ENCODE measurements around the gene CLSTN1.

Gene CLSTN1

GRCh38 chr1:9825093-9826074 lies 1.6 kb upstream of the CLSTN1 start:
- Histone ChIP-seq H3K27me3 (ENCODE audit: control insufficient read depth, insufficient read depth, low read length) (no peaks in the 10 kb centered on the region), H3K27ac (peak overlapping the region; percentile 75), H3K36me3 (ENCODE audit: control insufficient read depth, insufficient read depth, low read length) (no peaks in the 10 kb centered on the region), H3K4me2 (ENCODE audit: low read length) (no peak overlapping the region), H3K9me3 (ENCODE audit: control insufficient read depth, low read length) (no peaks in the 10 kb centered on the region), H3K9ac (no peak overlapping the region), H3K4me3 (ENCODE audit: low read depth, low read length) (no peak overlapping the region), H3K4me1 (peaks cover 17% of the 10 kb centered on the region), H3K79me2 (no peaks in the 10 kb centered on the region), H2AFZ (peak overlapping the region; percentile 70)
- TF ChIP-seq CTCF (IDR thresholded peaks at IDR 0.05), result no peak

GRCh38 chr1:9824702-9825089 lies 931 bp upstream of the CLSTN1 start:
- no peaks in the 10 kb centered on the region for H3K9me3 ChIP-seq (ENCODE audit: control insufficient read depth, low read length)
- no peaks in the 10 kb centered on the region for H3K27me3 ChIP-seq (ENCODE audit: control insufficient read depth, insufficient read depth, low read length)
- peaks cover 17% of the 10 kb centered on the region for H3K4me1 ChIP-seq
- H3K79me2 ChIP-seq, result no peaks in the 10 kb centered on the region
- H3K27ac ChIP-seq, result peak overlapping the region; percentile 75
- no peaks in the 10 kb centered on the region for H3K36me3 ChIP-seq (ENCODE audit: control insufficient read depth, insufficient read depth, low read length)
- H3K4me2 ChIP-seq (ENCODE audit: low read length), result peak overlapping the region; percentile 54
- TF ChIP-seq CTCF (IDR thresholded peaks at IDR 0.05), result no peak
- peak overlapping the region; percentile 93 for H2AFZ ChIP-seq
- H3K4me3 ChIP-seq (ENCODE audit: low read depth, low read length), result no peak overlapping the region
- H3K9ac ChIP-seq, result no peak overlapping the region

GRCh38 chr1:9823693-9823942 lies 147 bp downstream of the CLSTN1 start:
- peak overlapping the region; percentile 43 for H3K4me3 ChIP-seq (ENCODE audit: low read depth, low read length)
- H3K79me2 ChIP-seq, result no peaks in the 10 kb centered on the region
- no peaks in the 10 kb centered on the region for H3K9me3 ChIP-seq (ENCODE audit: control insufficient read depth, low read length)
- no peaks in the 10 kb centered on the region for H3K27me3 ChIP-seq (ENCODE audit: control insufficient read depth, insufficient read depth, low read length)
- H3K9ac ChIP-seq, result no peak overlapping the region
- no peak for TF ChIP-seq CTCF (IDR thresholded peaks at IDR 0.05)
- H3K27ac ChIP-seq, result no peak overlapping the region
- no peaks in the 10 kb centered on the region for H3K36me3 ChIP-seq (ENCODE audit: control insufficient read depth, insufficient read depth, low read length)
- H3K4me2 ChIP-seq (ENCODE audit: low read length), result no peak overlapping the region
- H3K4me1 ChIP-seq, result peaks cover 17% of the 10 kb centered on the region
- no peak overlapping the region for H2AFZ ChIP-seq

DNA sequence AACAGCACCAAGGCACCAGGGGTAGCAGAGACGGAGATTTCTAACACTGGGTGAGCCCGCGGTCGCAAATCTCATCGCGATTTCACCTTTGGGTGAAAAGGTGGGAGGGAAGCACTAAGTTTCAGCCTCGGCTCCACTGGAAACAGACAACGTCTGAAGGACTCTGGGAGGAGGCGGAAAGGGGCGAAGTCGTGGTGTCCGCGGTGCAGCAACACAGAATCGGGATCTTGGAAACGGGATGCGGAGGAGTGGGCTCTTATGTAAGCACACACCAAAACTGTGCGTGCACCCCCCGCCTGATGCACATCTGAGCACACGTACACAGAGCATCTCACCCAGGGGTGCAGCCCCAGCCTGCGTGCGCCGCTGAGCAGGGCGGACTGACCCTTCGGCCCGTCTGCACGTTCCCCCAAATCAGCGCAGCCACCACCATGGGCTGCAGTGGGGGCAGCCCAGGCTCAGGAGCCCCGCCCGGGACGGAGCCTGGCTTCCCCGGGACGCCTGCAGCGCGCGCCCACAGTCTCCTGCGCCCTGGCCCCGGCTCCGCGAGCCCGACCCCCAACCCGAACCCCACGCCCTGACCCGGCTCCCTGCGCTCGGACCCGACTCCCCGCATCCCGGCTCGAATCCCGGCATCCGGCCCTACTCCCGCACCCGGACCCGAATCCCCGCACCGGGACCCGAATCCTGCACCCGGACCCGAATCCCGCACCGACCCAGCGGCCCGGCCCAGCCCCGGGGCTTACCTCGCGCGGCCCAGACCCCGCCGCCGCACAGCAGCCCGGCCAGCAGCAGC lies 670 bp downstream of the CLSTN1 start:
- no peak for TF ChIP-seq CTCF (IDR thresholded peaks at IDR 0.05)
- H3K4me3 ChIP-seq (ENCODE audit: low read depth, low read length), result peak overlapping the region; percentile 68
- no peaks in the 10 kb centered on the region for H3K9me3 ChIP-seq (ENCODE audit: control insufficient read depth, low read length)
- no peaks in the 10 kb centered on the region for H3K79me2 ChIP-seq
- peak overlapping the region; percentile 93 for H3K4me2 ChIP-seq (ENCODE audit: low read length)
- no peak overlapping the region for H3K9ac ChIP-seq
- peak overlapping the region; percentile 8 for H3K27ac ChIP-seq
- H3K36me3 ChIP-seq (ENCODE audit: control insufficient read depth, insufficient read depth, low read length), result no peaks in the 10 kb centered on the region
- peak overlapping the region; percentile 19 for H2AFZ ChIP-seq
- H3K4me1 ChIP-seq, result peaks cover 17% of the 10 kb centered on the region
- H3K27me3 ChIP-seq (ENCODE audit: control insufficient read depth, insufficient read depth, low read length), result no peaks in the 10 kb centered on the region

Data from parathyroid adenoma (tissue), 2 donors.